ENCODE measurements around the gene REEP1. TPM values are rescaled to one million over a fixed set of nuclear protein-coding genes. Genes with fewer than 3 reads are reported as not detected.

REEP1 gene
- total and polyA plus RNA-seq, 2 of the 13 experiments (the other 11 are each of a cell fraction or from before 2014, with no cell fraction given): 0.27 TPM; not detected in 1

- TF ChIP-seq, protein P1, sequence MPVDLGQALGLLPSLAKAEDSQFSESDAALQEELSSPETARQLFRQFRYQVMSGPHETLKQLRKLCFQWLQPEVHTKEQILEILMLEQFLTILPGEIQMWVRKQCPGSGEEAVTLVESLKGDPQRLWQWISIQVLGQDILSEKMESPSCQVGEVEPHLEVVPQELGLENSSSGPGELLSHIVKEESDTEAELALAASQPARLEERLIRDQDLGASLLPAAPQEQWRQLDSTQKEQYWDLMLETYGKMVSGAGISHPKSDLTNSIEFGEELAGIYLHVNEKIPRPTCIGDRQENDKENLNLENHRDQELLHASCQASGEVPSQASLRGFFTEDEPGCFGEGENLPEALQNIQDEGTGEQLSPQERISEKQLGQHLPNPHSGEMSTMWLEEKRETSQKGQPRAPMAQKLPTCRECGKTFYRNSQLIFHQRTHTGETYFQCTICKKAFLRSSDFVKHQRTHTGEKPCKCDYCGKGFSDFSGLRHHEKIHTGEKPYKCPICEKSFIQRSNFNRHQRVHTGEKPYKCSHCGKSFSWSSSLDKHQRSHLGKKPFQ (CRISPR knock-in tag; IDR thresholded peaks at IDR 0.05; ENCODE audit: insufficient replicate concordance): no peak
- TF ChIP-seq BRD4 (CRISPR knock-in tag; IDR thresholded peaks at IDR 0.05): no peak
- TF ChIP-seq ZFP1 (CRISPR knock-in tag; IDR thresholded peaks at IDR 0.05): no peak
- no peak for TF ChIP-seq ZSCAN30 (CRISPR knock-in tag; IDR thresholded peaks at IDR 0.05)
- no peak for TF ChIP-seq NFKB2 (CRISPR knock-in tag; IDR thresholded peaks at IDR 0.05; ENCODE audit: borderline replicate concordance)
- TF ChIP-seq ZFP62 (CRISPR knock-in tag; IDR thresholded peaks at IDR 0.05): no peak
- no peak for TF ChIP-seq ZNF615 (CRISPR knock-in tag; IDR thresholded peaks at IDR 0.05; ENCODE audit: borderline replicate concordance)
- TF ChIP-seq, protein P2, sequence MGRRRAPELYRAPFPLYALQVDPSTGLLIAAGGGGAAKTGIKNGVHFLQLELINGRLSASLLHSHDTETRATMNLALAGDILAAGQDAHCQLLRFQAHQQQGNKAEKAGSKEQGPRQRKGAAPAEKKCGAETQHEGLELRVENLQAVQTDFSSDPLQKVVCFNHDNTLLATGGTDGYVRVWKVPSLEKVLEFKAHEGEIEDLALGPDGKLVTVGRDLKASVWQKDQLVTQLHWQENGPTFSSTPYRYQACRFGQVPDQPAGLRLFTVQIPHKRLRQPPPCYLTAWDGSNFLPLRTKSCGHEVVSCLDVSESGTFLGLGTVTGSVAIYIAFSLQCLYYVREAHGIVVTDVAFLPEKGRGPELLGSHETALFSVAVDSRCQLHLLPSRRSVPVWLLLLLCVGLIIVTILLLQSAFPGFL (CRISPR knock-in tag; IDR thresholded peaks at IDR 0.05): no peak
These were observed 98.1 kb downstream of the REEP1 start (continued) for GRCh38 chr2:86239326-86239725.

GRCh38 chr2:86238354-86238753 lies 99.1 kb downstream of the REEP1 start:
- ATAC-seq (no peak), FAIRE-seq (no peak), DNase-seq (ENCODE audit: low spot score) (no peak)
- ChIA-PET POLR2A (no interaction called here), CTCF (ENCODE audit: low intra/inter-chr PET ratio, low total read pairs) (no interaction called here)
- 83% methylated on average over 5 of the region's 5 CpGs for WGBS (ENCODE audit: low lambda C conversion rate)
- H3K4me1 ChIP-seq (ENCODE audit: insufficient read depth, low read length): peaks cover 24% of the 10 kb centered on the region
- no peak overlapping the region for H3K9ac ChIP-seq (ENCODE audit: insufficient read depth, low read depth, low read length)
- BruUV-seq (replicated peaks): no TSS peak
- intact Hi-C loops (cut with micrococcal nuclease; ENCODE audit: unreplicated experiment) (no loop called here), in situ Hi-C loops (cut with HindIII; ENCODE audit: extremely low pct_ligation_motif_present, low pct_unique_long_range_greater_than_20kb) (no loop called here)
- no peak overlapping the region for H3K4me3 ChIP-seq (replicated peaks in 1 of 3; ENCODE audit: insufficient read depth in 1 of 3, low read depth in 2 of 3, low read length in 3 of 3)
- H3K9me3 ChIP-seq (ENCODE audit: low read length): no peaks in the 10 kb centered on the region
- no peaks in the 10 kb centered on the region for H4K20me1 ChIP-seq (ENCODE audit: insufficient read depth, low read length)
- H3K79me2 ChIP-seq (ENCODE audit: insufficient read depth, low read length): no peaks in the 10 kb centered on the region
- TF ChIP-seq ZFP90 (CRISPR knock-in tag; IDR thresholded peaks at IDR 0.05; ENCODE audit: borderline replicate concordance) (0 out of 2 replicates have a peak, but pooled peaks have one; percentile 10), XBP1 (CRISPR knock-in tag; IDR thresholded peaks at IDR 0.05) (no peak)
- H3K36me3 ChIP-seq (replicated peaks in 1 of 2; ENCODE audit: control insufficient read depth in 1 of 2, insufficient read depth in 2 of 2, low read length in 2 of 2): no peaks in the 10 kb centered on the region
- H2AFZ ChIP-seq (ENCODE audit: low read length): no peak overlapping the region
- H3K4me2 ChIP-seq (ENCODE audit: low read depth, low read length): no peak overlapping the region
- peaks cover 3 to 35% of the 10 kb centered on the region in 2 experiments; a peak in 4 of 5 replicates for H3K27me3 ChIP-seq (ENCODE audit: control insufficient read depth in 1 of 2, insufficient read depth in 2 of 2, low read length in 2 of 2)
- no peak overlapping the region for H3K27ac ChIP-seq (ENCODE audit: extremely low read length, insufficient read depth, low read length)
